ENCODE data around the gene FCN1.
"Not testable (repeated sequence)": the region's sequence is repeated elsewhere in the genome, so short reads cannot be mapped to it uniquely, and the experiment has no call there.

The FCN1 gene

GRCh38 chr9:134861595-134862334 lies 55.9 kb downstream of the FCN1 start:
- Histone ChIP-seq H3K9me2 (replicated peaks; ENCODE audit: insufficient read depth, low read length) (no peaks in the 10 kb centered on the region), H3K9me3 (replicated peaks; ENCODE audit: insufficient read depth, low read length) (no peaks in the 10 kb centered on the region), H3K27ac (ENCODE audit: low read length) (no peak overlapping the region), H3K4me1 (ENCODE audit: low read length) (no peaks in the 10 kb centered on the region), H4K20me1 (ENCODE audit: insufficient read depth, low read length) (no peaks in the 10 kb centered on the region), H3K4me3 (ENCODE audit: low read length) (no peak overlapping the region), H3K79me2 (ENCODE audit: low read length) (no peaks in the 10 kb centered on the region), H3K4me2 (ENCODE audit: low read depth, low read length) (no peak overlapping the region), H3F3A (ENCODE audit: insufficient read depth, low read length) (no peaks in the 10 kb centered on the region), H3K9ac (ENCODE audit: low read length) (no peak overlapping the region), H3K27me3 (replicated peaks; ENCODE audit: insufficient read depth, low read length) (peaks cover 27% of the 10 kb centered on the region; the same call in 1 of the 2 replicates), H3K36me3 (replicated peaks; ENCODE audit: insufficient read depth, low read length) (no peaks in the 10 kb centered on the region), H2AFZ (ENCODE audit: low read length) (no peak overlapping the region)
- TF ChIP-seq EZH2 (optimal IDR thresholded peaks at IDR 0.05; ENCODE audit: low read depth, low read length) (no peak), EZH2phosphoT487 (IDR thresholded peaks at IDR 0.05; ENCODE audit: low read length) (no peak)
- TF ChIP-seq, protein P1, sequence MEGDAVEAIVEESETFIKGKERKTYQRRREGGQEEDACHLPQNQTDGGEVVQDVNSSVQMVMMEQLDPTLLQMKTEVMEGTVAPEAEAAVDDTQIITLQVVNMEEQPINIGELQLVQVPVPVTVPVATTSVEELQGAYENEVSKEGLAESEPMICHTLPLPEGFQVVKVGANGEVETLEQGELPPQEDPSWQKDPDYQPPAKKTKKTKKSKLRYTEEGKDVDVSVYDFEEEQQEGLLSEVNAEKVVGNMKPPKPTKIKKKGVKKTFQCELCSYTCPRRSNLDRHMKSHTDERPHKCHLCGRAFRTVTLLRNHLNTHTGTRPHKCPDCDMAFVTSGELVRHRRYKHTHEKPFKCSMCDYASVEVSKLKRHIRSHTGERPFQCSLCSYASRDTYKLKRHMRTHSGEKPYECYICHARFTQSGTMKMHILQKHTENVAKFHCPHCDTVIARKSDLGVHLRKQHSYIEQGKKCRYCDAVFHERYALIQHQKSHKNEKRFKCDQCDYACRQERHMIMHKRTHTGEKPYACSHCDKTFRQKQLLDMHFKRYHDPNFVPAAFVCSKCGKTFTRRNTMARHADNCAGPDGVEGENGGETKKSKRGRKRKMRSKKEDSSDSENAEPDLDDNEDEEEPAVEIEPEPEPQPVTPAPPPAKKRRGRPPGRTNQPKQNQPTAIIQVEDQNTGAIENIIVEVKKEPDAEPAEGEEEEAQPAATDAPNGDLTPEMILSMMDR (IDR thresholded peaks at IDR 0.05; ENCODE audit: low read length): no peak
- DNase-seq: no peak

GRCh38 chr9:134860510-134860909 lies 57.2 kb downstream of the FCN1 start:
- Histone ChIP-seq H3K4me2 (ENCODE audit: low read depth, low read length) (no peak overlapping the region), H2AFZ (ENCODE audit: low read length) (no peak overlapping the region), H3K9ac (ENCODE audit: low read length) (no peak overlapping the region), H3K36me3 (replicated peaks; ENCODE audit: insufficient read depth, low read length) (no peaks in the 10 kb centered on the region), H3F3A (ENCODE audit: insufficient read depth, low read length) (no peaks in the 10 kb centered on the region), H3K9me3 (replicated peaks; ENCODE audit: insufficient read depth, low read length) (no peaks in the 10 kb centered on the region), H3K4me3 (ENCODE audit: low read length) (no peak overlapping the region), H3K27me3 (replicated peaks; ENCODE audit: insufficient read depth, low read length) (peaks cover 36% of the 10 kb centered on the region; the same call in 1 of the 2 replicates), H3K79me2 (ENCODE audit: low read length) (no peaks in the 10 kb centered on the region), H3K27ac (ENCODE audit: low read length) (no peak overlapping the region), H3K4me1 (ENCODE audit: low read length) (no peaks in the 10 kb centered on the region), H3K9me2 (replicated peaks; ENCODE audit: insufficient read depth, low read length) (no peaks in the 10 kb centered on the region), H4K20me1 (ENCODE audit: insufficient read depth, low read length) (no peaks in the 10 kb centered on the region)
- TF ChIP-seq, protein P1 (IDR thresholded peaks at IDR 0.05; ENCODE audit: low read length): no peak
- TF ChIP-seq EZH2phosphoT487 (IDR thresholded peaks at IDR 0.05; ENCODE audit: low read length): no peak
- TF ChIP-seq EZH2 (optimal IDR thresholded peaks at IDR 0.05; ENCODE audit: low read depth, low read length): no peak
- no peak for DNase-seq

- Histone ChIP-seq H3K27ac (ENCODE audit: low read length) (no peak overlapping the region), H3K9me3 (replicated peaks; ENCODE audit: insufficient read depth, low read length) (no peaks in the 10 kb centered on the region), H3K36me3 (replicated peaks; ENCODE audit: insufficient read depth, low read length) (no peaks in the 10 kb centered on the region), H3K9ac (ENCODE audit: low read length) (no peak overlapping the region), H3K4me1 (ENCODE audit: low read length) (no peaks in the 10 kb centered on the region), H3F3A (ENCODE audit: insufficient read depth, low read length) (no peaks in the 10 kb centered on the region), H3K79me2 (ENCODE audit: low read length) (no peaks in the 10 kb centered on the region), H3K27me3 (replicated peaks; ENCODE audit: insufficient read depth, low read length) (peaks cover 30% of the 10 kb centered on the region; the same call in 1 of the 2 replicates), H3K4me2 (ENCODE audit: low read depth, low read length) (no peak overlapping the region), H4K20me1 (ENCODE audit: insufficient read depth, low read length) (no peaks in the 10 kb centered on the region), H2AFZ (ENCODE audit: low read length) (no peak overlapping the region), H3K4me3 (ENCODE audit: low read length) (no peak overlapping the region), H3K9me2 (replicated peaks; ENCODE audit: insufficient read depth, low read length) (no peaks in the 10 kb centered on the region)
- no peak for DNase-seq
- TF ChIP-seq, protein P1 (IDR thresholded peaks at IDR 0.05; ENCODE audit: low read length): no peak
- no peak for TF ChIP-seq EZH2phosphoT487 (IDR thresholded peaks at IDR 0.05; ENCODE audit: low read length)
- TF ChIP-seq EZH2 (optimal IDR thresholded peaks at IDR 0.05; ENCODE audit: low read depth, low read length): no peak
Measured at GRCh38 chr9:134858051-134858841, 59.5 kb downstream of the FCN1 start.

- H3K4me2 ChIP-seq (ENCODE audit: low read depth, low read length); H3K36me3 ChIP-seq (replicated peaks; ENCODE audit: insufficient read depth, low read length); H3K79me2 ChIP-seq (ENCODE audit: low read length); H3K9me3 ChIP-seq (replicated peaks; ENCODE audit: insufficient read depth, low read length); H3K4me1 ChIP-seq (ENCODE audit: low read length); H4K20me1 ChIP-seq (ENCODE audit: insufficient read depth, low read length); DNase-seq; H2AFZ ChIP-seq (ENCODE audit: low read length); H3F3A ChIP-seq (ENCODE audit: insufficient read depth, low read length); H3K27ac ChIP-seq (ENCODE audit: low read length); H3K9me2 ChIP-seq (replicated peaks; ENCODE audit: insufficient read depth, low read length); H3K9ac ChIP-seq (ENCODE audit: low read length); H3K4me3 ChIP-seq (ENCODE audit: low read length): not testable (repeated sequence)
- peaks cover 27% of the 10 kb centered on the region; the same call in 1 of the 2 replicates for H3K27me3 ChIP-seq (replicated peaks; ENCODE audit: insufficient read depth, low read length)
Measured at GRCh38 chr9:134857451-134857850, 60.3 kb downstream of the FCN1 start.
